ENCODE results near the gene SERINC2.
"Not testable (repeated sequence)": the region's sequence is repeated elsewhere in the genome, so short reads cannot be mapped to it uniquely, and the experiment has no call there.

The SERINC2 gene

GRCh38 chr1:31426249-31426922 lies 13.4 kb downstream of the SERINC2 start:
- DNase-seq (ENCODE audit: low read depth), result no peak
- in situ Hi-C loops (cut with HindIII; ENCODE audit: low sequenced_read_pairs), result no loop called here
- H3K4me3 ChIP-seq (ENCODE audit: low read depth, low read length), result no peak overlapping the region
- no peak for TF ChIP-seq CTCF (IDR thresholded peaks at IDR 0.05; ENCODE audit: low read depth, low read length, missing control alignments)

GRCh38 chr1:31427322-31427721 lies 14.3 kb downstream of the SERINC2 start:
- DNase-seq (ENCODE audit: low read depth), result no peak
- in situ Hi-C loops (cut with HindIII; ENCODE audit: low sequenced_read_pairs), result no loop called here
- H3K4me3 ChIP-seq (ENCODE audit: low read depth, low read length), result no peak overlapping the region
- no peak for TF ChIP-seq CTCF (IDR thresholded peaks at IDR 0.05; ENCODE audit: low read depth, low read length, missing control alignments)

- in situ Hi-C loops (cut with HindIII; ENCODE audit: low sequenced_read_pairs), result no loop called here
- no peak for TF ChIP-seq CTCF (IDR thresholded peaks at IDR 0.05; ENCODE audit: low read depth, low read length, missing control alignments)
- DNase-seq (ENCODE audit: low read depth), result no peak
- H3K4me3 ChIP-seq (ENCODE audit: low read depth, low read length), result no peak overlapping the region
Measured at GRCh38 chr1:31428436-31429221, 15.6 kb downstream of the SERINC2 start.

GRCh38 chr1:31429583-31429982 lies 16.6 kb downstream of the SERINC2 start:
- no peak for TF ChIP-seq CTCF (IDR thresholded peaks at IDR 0.05; ENCODE audit: low read depth, low read length, missing control alignments)
- in situ Hi-C loops (cut with HindIII; ENCODE audit: low sequenced_read_pairs), result no loop called here
- no peak for DNase-seq (ENCODE audit: low read depth)
- H3K4me3 ChIP-seq (ENCODE audit: low read depth, low read length), result no peak overlapping the region

GRCh38 chr1:31431351-31432257 lies 18.6 kb downstream of the SERINC2 start:
- DNase-seq (ENCODE audit: low read depth); H3K4me3 ChIP-seq (ENCODE audit: low read depth, low read length); in situ Hi-C loops (cut with HindIII; ENCODE audit: low sequenced_read_pairs): not testable (repeated sequence)

GRCh38 chr1:31432592-31433395 lies 19.8 kb downstream of the SERINC2 start:
- no peak for TF ChIP-seq CTCF (IDR thresholded peaks at IDR 0.05; ENCODE audit: low read depth, low read length, missing control alignments)
- in situ Hi-C loops (cut with HindIII; ENCODE audit: low sequenced_read_pairs), result no loop called here
- DNase-seq (ENCODE audit: low read depth), result no peak
- no peak overlapping the region for H3K4me3 ChIP-seq (ENCODE audit: low read depth, low read length)

Data from astrocyte of the cerebellum (primary cell).